ENCODE data around the gene BRAP. TPM values are rescaled to one million over a fixed set of nuclear protein-coding genes. Genes with fewer than 3 reads are reported as not detected.
A peak's percentile ranks its signal among the peaks of the same experiment; 100 is the strongest.

The BRAP gene, protein sequence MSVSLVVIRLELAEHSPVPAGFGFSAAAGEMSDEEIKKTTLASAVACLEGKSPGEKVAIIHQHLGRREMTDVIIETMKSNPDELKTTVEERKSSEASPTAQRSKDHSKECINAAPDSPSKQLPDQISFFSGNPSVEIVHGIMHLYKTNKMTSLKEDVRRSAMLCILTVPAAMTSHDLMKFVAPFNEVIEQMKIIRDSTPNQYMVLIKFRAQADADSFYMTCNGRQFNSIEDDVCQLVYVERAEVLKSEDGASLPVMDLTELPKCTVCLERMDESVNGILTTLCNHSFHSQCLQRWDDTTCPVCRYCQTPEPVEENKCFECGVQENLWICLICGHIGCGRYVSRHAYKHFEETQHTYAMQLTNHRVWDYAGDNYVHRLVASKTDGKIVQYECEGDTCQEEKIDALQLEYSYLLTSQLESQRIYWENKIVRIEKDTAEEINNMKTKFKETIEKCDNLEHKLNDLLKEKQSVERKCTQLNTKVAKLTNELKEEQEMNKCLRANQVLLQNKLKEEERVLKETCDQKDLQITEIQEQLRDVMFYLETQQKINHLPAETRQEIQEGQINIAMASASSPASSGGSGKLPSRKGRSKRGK
- total RNA-seq, result 10 to 100 TPM; 16.0 to 19.6 (median 16.6) TPM
- polyA plus RNA-seq, result 1 to 10 TPM; 6.4 to 7.3 (median 6.5) TPM
- long read RNA-seq, donor 1, full-length matches to known transcripts, result 3 of 3 reads
- long read RNA-seq, donor 1, partial matches to known transcripts, result 0 of 3 reads
- long read RNA-seq, donor 1, other reads (novel, unspliced or antisense), result 0 of 3 reads
- long read RNA-seq, donor 2, full-length matches to known transcripts, result 4 of 4 reads
- long read RNA-seq, donor 2, partial matches to known transcripts, result 0 of 4 reads
- long read RNA-seq, donor 2, other reads (novel, unspliced or antisense), result 0 of 4 reads

DNA sequence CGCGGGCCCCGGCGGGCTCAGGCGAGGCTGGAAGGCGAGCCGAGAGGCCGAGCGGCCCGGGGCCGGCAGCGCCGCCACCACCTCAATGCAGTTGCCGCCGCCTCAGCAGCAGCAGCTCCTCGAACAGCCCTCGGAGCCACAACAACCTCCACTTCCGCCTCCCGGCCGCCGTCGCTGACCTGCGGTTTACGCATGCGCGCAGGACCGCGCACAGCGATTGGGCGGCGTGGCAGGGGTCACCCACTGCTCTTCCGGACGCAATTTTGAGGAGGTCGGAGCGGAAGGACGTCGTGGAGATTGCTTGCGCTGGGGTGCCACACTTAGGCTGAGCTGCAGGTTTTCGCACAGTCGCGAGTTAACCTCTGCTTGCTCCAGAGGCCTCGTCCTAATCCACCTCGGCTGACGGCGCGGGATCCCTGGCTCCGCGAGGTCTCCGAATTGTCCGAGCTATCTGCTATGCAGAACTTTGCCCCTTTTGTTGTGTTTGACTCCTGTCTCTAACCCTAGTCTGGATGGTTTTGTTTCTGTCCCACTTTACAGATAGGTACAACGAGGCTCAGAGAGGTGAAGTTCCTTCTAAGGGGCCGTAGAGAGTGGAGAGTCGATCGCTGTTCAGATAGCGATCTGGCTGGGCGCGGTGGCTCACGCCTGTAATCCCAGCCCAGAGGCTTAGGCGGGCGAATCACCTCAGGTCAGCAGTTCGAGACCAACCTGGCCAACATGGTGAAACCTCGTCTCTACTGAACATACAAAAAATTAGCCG is at the start of gene BRAP, which contains the start of gene ACAD10:
Gene BRAP (minus strand): TSS at position 146 of the 763 bp plus-strand sequence. CDS start 164 bp downstream, outside the sequence.
Gene ACAD10 (plus strand): TSS at position 243 of the 763 bp plus-strand sequence. CDS start 6,657 bp downstream, outside the sequence.
- H3K4me3 ChIP-seq, result peak within 1 kb of the TSS; percentile 70 to 99 (median 95)
- TF ChIP-seq POLR2AphosphoS5 (IDR thresholded peaks at IDR 0.05) (peak; percentile 98 to 99 (median 98)), POLR2A (IDR thresholded peaks at IDR 0.05) (peak in 2 of 3 donors; percentile 32 to 53)
- TF ChIP-seq, protein P1, sequence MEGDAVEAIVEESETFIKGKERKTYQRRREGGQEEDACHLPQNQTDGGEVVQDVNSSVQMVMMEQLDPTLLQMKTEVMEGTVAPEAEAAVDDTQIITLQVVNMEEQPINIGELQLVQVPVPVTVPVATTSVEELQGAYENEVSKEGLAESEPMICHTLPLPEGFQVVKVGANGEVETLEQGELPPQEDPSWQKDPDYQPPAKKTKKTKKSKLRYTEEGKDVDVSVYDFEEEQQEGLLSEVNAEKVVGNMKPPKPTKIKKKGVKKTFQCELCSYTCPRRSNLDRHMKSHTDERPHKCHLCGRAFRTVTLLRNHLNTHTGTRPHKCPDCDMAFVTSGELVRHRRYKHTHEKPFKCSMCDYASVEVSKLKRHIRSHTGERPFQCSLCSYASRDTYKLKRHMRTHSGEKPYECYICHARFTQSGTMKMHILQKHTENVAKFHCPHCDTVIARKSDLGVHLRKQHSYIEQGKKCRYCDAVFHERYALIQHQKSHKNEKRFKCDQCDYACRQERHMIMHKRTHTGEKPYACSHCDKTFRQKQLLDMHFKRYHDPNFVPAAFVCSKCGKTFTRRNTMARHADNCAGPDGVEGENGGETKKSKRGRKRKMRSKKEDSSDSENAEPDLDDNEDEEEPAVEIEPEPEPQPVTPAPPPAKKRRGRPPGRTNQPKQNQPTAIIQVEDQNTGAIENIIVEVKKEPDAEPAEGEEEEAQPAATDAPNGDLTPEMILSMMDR (IDR thresholded peaks at IDR 0.05 in 8 of 11, conservative IDR thresholded peaks at IDR 0.05 in 3 of 11), result peak in 3 of 11 experiments; percentile 26 to 29 (median 28)
- H3K27me3 ChIP-seq (replicated peaks in 1 of 7), result no peaks in the 10 kb centered on the region
- H3K4me1 ChIP-seq, result peaks cover 20 to 44% (median 31%) of the 10 kb centered on the region in 6 donors
- WGBS, 5 donors, result 0 to 1% (median 0%) methylated on average over 26 to 63 of the region's 63 CpGs
- no peaks in the 10 kb centered on the region for H3K9me3 ChIP-seq
- H3K27ac ChIP-seq, result peak within 1 kb of the TSS; percentile 59 to 95 (median 90)
- intact Hi-C loops (cut with DNase I; ENCODE audit: low total_unique reads), result no loop called here
- peaks cover 5 to 26% (median 22%) of the 10 kb centered on the region in 6 donors for H3K36me3 ChIP-seq
- peak; percentile 97 for DNase-seq

DNA sequence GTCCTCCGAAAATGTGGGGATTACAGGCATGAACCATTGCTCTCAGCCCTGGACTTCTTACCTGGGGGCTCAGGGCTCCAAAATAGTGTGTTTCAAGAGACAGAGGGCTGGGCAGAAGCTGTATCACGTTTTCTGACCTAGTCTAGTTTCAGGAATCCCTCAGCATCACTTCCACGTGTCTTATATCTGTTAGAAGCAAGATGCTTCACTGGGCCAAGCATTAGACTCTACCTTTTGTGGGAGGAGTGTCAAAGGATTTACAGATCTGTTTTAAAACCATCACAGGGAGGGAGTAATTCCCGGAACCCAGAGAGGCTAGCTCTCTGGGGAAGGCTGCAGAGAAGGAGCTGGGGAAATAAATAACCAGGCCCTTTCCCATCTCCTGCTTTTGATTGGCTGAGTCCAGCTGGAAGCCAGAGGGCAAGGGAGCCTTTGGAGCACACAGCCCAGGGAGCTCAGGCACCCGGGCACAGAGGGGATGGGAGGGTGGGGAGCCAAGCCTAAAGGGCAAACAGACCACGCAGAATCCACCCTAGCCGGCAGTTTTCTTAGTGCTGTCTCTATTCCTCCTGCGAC is 47.7 kb upstream of the BRAP start:
- Histone ChIP-seq H3K4me1 (no peaks in the 10 kb centered on the region), H3K9me3 (no peaks in the 10 kb centered on the region), H3K27me3 (replicated peaks in 1 of 7) (no peaks in the 10 kb centered on the region), H3K36me3 (peaks cover 0 to 100% (median 55%) of the 10 kb centered on the region in 6 donors), H3K27ac (no peak overlapping the region), H3K4me3 (no peak overlapping the region)
- intact Hi-C loops (cut with DNase I; ENCODE audit: low total_unique reads), result no loop called here
- 87 to 93% (median 92%) methylated on average over 8 of the region's 8 CpGs for WGBS, 5 donors
- DNase-seq, result peak; percentile 10
- TF ChIP-seq, protein P1 (IDR thresholded peaks at IDR 0.05 in 8 of 11, conservative IDR thresholded peaks at IDR 0.05 in 3 of 11), result no peak
- TF ChIP-seq POLR2AphosphoS5 (IDR thresholded peaks at IDR 0.05) (no peak), POLR2A (IDR thresholded peaks at IDR 0.05) (no peak)

DNA sequence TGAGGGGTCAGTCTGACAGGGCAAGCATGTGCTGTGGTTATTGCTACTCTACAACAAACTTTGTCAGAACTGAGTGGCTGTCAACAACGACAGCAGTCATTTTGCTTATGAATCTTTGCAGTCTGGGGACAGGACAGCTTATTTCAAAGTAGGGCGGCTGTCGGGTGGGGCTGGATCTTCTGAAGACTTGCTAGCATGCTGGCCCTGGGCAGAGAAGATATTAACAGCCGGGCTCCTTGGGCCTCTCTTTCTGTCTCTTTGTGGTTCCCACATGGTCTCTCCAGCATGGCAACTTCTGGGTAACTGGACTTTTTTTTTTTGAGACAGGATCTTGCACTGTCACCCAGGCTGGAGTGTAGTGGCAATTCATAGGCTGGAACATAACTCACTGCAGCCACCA is 47.0 kb upstream of the BRAP start:
- Histone ChIP-seq H3K36me3 (peaks cover 0 to 100% (median 53%) of the 10 kb centered on the region in 6 donors), H3K4me3 (no peak overlapping the region), H3K27me3 (replicated peaks in 1 of 7) (no peaks in the 10 kb centered on the region), H3K27ac (no peak overlapping the region), H3K4me1 (no peaks in the 10 kb centered on the region), H3K9me3 (no peaks in the 10 kb centered on the region)
- intact Hi-C loops (cut with DNase I; ENCODE audit: low total_unique reads), result no loop called here
- 91 to 98% (median 93%) methylated on average over 4 of the region's 4 CpGs for WGBS, 5 donors
- TF ChIP-seq POLR2A (IDR thresholded peaks at IDR 0.05) (no peak), POLR2AphosphoS5 (IDR thresholded peaks at IDR 0.05) (no peak)
- TF ChIP-seq, protein P1 (IDR thresholded peaks at IDR 0.05 in 8 of 11, conservative IDR thresholded peaks at IDR 0.05 in 3 of 11), result no peak
- DNase-seq, result peak; percentile 14

All from spleen (tissue), 13 donors.